H9 (cell line): ENCODE data around the gene SDE2. TPM values are rescaled to one million over a fixed set of nuclear protein-coding genes. Genes with fewer than 3 reads are reported as not detected.

Experiments
- DNase-seq: peaks from one replicate; pipeline ENCODE4 v3.0.0-alpha.2; 2017
- H2AFZ ChIP-seq: one replicate; pipeline ENCODE4 v1.6.1; 2013; ENCODE audit warnings: mild to moderate bottlenecking, low read length, control low read depth, moderate library complexity
- H2AK5ac ChIP-seq: 2 replicates; pipeline ENCODE4 v1.6.1; 2013; ENCODE audit warnings: low read length, control low read depth, mixed read lengths; ENCODE audit not compliant: insufficient read length
- H2BK120ac ChIP-seq: one replicate; pipeline ENCODE4 v1.6.1; 2013; ENCODE audit warnings: low read depth, mild to moderate bottlenecking, low read length, control low read depth, inconsistent platforms; ENCODE audit not compliant: poor library complexity, severe bottlenecking
- H2BK12ac ChIP-seq: 2 replicates; pipeline ENCODE4 v1.6.1; 2013; ENCODE audit warnings: low read length, control low read depth, mixed read lengths, low read depth; ENCODE audit not compliant: insufficient read length
- H2BK15ac ChIP-seq: 2 replicates; pipeline ENCODE4 v1.6.1; 2013; ENCODE audit warnings: low read depth, low read length, control low read depth
- H2BK20ac ChIP-seq: one replicate; pipeline ENCODE4 v1.6.1; 2013; ENCODE audit warnings: low read depth, mild to moderate bottlenecking, low read length, control low read depth, inconsistent platforms; ENCODE audit not compliant: poor library complexity, severe bottlenecking
- H2BK5ac ChIP-seq: 2 replicates; pipeline ENCODE4 v1.6.1; 2013; ENCODE audit warnings: low read length, control low read depth, mixed read lengths; ENCODE audit not compliant: insufficient read length
- H3K14ac ChIP-seq: 2 replicates; pipeline ENCODE4 v1.6.1; 2013; ENCODE audit warnings: low read length, control low read depth; ENCODE audit not compliant: insufficient read depth
- H3K18ac ChIP-seq: 2 replicates; pipeline ENCODE4 v1.6.1; 2013; ENCODE audit warnings: low read depth, mild to moderate bottlenecking, mixed read lengths, low read length, control low read depth; ENCODE audit not compliant: insufficient read length
- H3K23ac ChIP-seq: 2 replicates; pipeline ENCODE4 v1.6.1; 2013; ENCODE audit warnings: low read length, control low read depth, mixed read lengths, low read depth; ENCODE audit not compliant: insufficient read length
- H3K23me2 ChIP-seq: 2 replicates; pipeline ENCODE4 v1.6.1; 2013; ENCODE audit warnings: low read depth, mild to moderate bottlenecking, mixed read lengths, low read length, control low read depth; ENCODE audit not compliant: insufficient read length, poor library complexity, severe bottlenecking
- H3K27ac ChIP-seq: 2 replicates; pipeline ENCODE4 v1.5.1; 2013; ENCODE audit warnings: low read length, control low read depth, mixed read lengths, low read depth; ENCODE audit not compliant: insufficient read length
- H3K27me3 ChIP-seq: 2 replicates; pipeline ENCODE4 v1.6.1; 2013; ENCODE audit warnings: low read length, control low read depth, inconsistent platforms; ENCODE audit not compliant: insufficient read depth
- H3K4ac ChIP-seq: 2 replicates; pipeline ENCODE4 v1.6.1; 2013; ENCODE audit warnings: low read depth, mild to moderate bottlenecking, control low read depth, inconsistent platforms, low read length, moderate library complexity
- H3K4me1 ChIP-seq: 2 replicates; pipeline ENCODE4 v1.6.1; 2013; ENCODE audit warnings: low read length, control low read depth, inconsistent platforms; ENCODE audit not compliant: insufficient read depth
- H3K4me2 ChIP-seq: 2 replicates; pipeline ENCODE4 v1.6.1; 2013; ENCODE audit warnings: low read length, control low read depth, mixed read lengths; ENCODE audit not compliant: insufficient read length, insufficient read depth
- H3K56ac ChIP-seq: 2 replicates; pipeline ENCODE4 v1.6.1; 2013; ENCODE audit warnings: low read depth, mild to moderate bottlenecking, mixed read lengths, low read length, control low read depth; ENCODE audit not compliant: insufficient read length
- H3K79me1 ChIP-seq: 2 replicates; pipeline ENCODE4 v1.6.1; 2013; ENCODE audit warnings: low read depth, mild to moderate bottlenecking, moderate library complexity, low read length, control low read depth, inconsistent platforms; ENCODE audit not compliant: insufficient read depth, poor library complexity, severe bottlenecking
- H3K79me2 ChIP-seq: 2 replicates; pipeline ENCODE4 v1.6.1; 2013; ENCODE audit warnings: low read length, control low read depth, inconsistent platforms; ENCODE audit not compliant: insufficient read depth
- H3K9ac ChIP-seq: 2 replicates; pipeline ENCODE4 v1.6.1; 2013; ENCODE audit warnings: low read length, control low read depth, mixed read lengths; ENCODE audit not compliant: insufficient read length; ENCODE audit errors: extremely low read depth
- H3K9me3 ChIP-seq: one replicate; pipeline ENCODE4 v1.6.1; 2013; ENCODE audit warnings: low read depth, low read length, inconsistent platforms; ENCODE audit not compliant: control insufficient read depth
- H3T11ph ChIP-seq: one replicate; pipeline ENCODE4 v1.6.1; 2013; ENCODE audit warnings: mild to moderate bottlenecking, low read length, control low read depth, inconsistent platforms
- H4K20me1 ChIP-seq: one replicate; pipeline ENCODE4 v1.6.1; 2013; ENCODE audit not compliant: control insufficient read depth, insufficient read length, insufficient read depth
- H4K5ac ChIP-seq: 2 replicates; pipeline ENCODE4 v1.6.1; 2013; ENCODE audit warnings: low read depth, mild to moderate bottlenecking, mixed read lengths, low read length, control low read depth; ENCODE audit not compliant: insufficient read length
- H4K8ac ChIP-seq: replicated peaks from 2 replicates; pipeline ENCODE4 v1.6.1; 2013; ENCODE audit warnings: low read length, control low read depth, mixed read lengths, low read depth; ENCODE audit not compliant: insufficient read length
- H4K91ac ChIP-seq: 2 replicates; pipeline ENCODE4 v1.6.1; 2013; ENCODE audit warnings: low read depth, mild to moderate bottlenecking, moderate library complexity, mixed read lengths, low read length, control low read depth; ENCODE audit not compliant: insufficient read length
- H3K27ac Mint-ChIP-seq, 3 experiments: 2 replicates in 2 of 3; 3 replicates in 1 of 3; pipeline ENCODE4 v1.8.0; 2020 to 2021; ENCODE audit warnings: mixed read lengths in 3 of 3, mild to moderate bottlenecking in 1 of 3, moderate library complexity in 1 of 3
- H3K27me3 Mint-ChIP-seq: 2 replicates; pipeline ENCODE4 v1.8.0; 2021; ENCODE audit warnings: low read depth, mild to moderate bottlenecking, moderate library complexity, mixed read lengths
- H3K36me3 Mint-ChIP-seq, 3 experiments: 2 replicates in 2 of 3; 3 replicates in 1 of 3; pipeline ENCODE4 v1.8.0; 2020 to 2021; ENCODE audit warnings: low read depth in 3 of 3, mixed read lengths in 3 of 3; ENCODE audit not compliant: insufficient read depth in 1 of 3
- H3K4me1 Mint-ChIP-seq, 2 experiments: 2 replicates each; pipeline ENCODE4 v1.8.0; 2020; ENCODE audit warnings: mixed read lengths in 2 of 2
- H3K4me3 Mint-ChIP-seq, 2 experiments: 2 replicates in 1 of 2; 3 replicates in 1 of 2; pipeline ENCODE4 v1.8.0; 2020 to 2021; ENCODE audit warnings: mild to moderate bottlenecking in 2 of 2, mixed read lengths in 2 of 2, moderate library complexity in 1 of 2
- H3K9me3 Mint-ChIP-seq, 2 experiments: 2 replicates in 1 of 2; 3 replicates in 1 of 2; pipeline ENCODE4 v1.8.0; 2020; ENCODE audit warnings: mild to moderate bottlenecking in 2 of 2, mixed read lengths in 2 of 2, moderate library complexity in 1 of 2
- WGBS: extraction: QIAGEN DNeasy Blood & Tissue Kit; methylation state at CpG from one replicate; pipeline ENCODE4 v1.1.7; 2013; ENCODE audit warnings: missing lambda C conversion rate, low lambda C conversion rate, mixed read lengths; ENCODE audit not compliant: insufficient read length; ENCODE audit errors: extremely low coverage; 5-methylcytosine and 5-hydroxymethylcytosine counted together
- total RNA-seq: library from RNA; stranded (reverse); gene quantifications from 2 replicates; pipeline ENCODE4 v1.2.1, GENCODE V29; 2021
- TF ChIP-seq, protein P1 (sequence below): fragments of 200-600 bp; sonication (generic); conservative IDR thresholded peaks from 3 replicates; pipeline ENCODE4 v1.8.0; 2021; ENCODE audit warnings: antibody characterized with exemption, mild to moderate bottlenecking

The SDE2 gene
- total RNA-seq, 1 experiment from 2014 or later: 20.5 TPM

DNA sequence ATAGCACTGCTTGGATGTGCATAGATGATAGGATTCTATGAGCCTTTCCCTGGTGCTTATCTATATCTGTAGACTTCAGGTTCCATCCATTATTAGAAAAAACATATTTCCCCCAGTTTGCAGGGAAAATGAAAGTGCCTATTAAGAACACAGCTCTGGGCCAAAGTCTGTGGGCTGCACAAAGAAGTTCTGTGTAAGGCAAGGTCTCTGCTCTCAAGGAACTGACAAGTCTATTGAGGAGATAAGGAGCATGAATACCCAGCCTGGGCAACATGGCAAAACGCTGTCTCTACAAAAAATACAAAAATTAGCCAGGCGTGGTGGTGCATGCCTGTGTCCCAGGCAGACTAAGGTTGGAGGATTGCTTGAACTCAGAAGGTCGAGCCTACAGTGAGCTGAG lies 22.3 kb upstream of the SDE2 start:
- Histone ChIP-seq H3K4ac (no peak overlapping the region), H2AK5ac (no peak overlapping the region)

More for the DNA sequence above, 22.3 kb upstream of the SDE2 start:
- H3K18ac ChIP-seq: no peak overlapping the region
- no peak overlapping the region for H2BK12ac ChIP-seq
- H3K14ac ChIP-seq: no peak overlapping the region
- no peak overlapping the region for H3K27ac ChIP-seq
- no peak overlapping the region for H3K4me2 ChIP-seq
- H2BK5ac ChIP-seq: no peak overlapping the region
- no peak overlapping the region for H4K5ac ChIP-seq
- no peaks in the 10 kb centered on the region for H3K36me3 Mint-ChIP-seq
- H3K9me3 ChIP-seq: no peaks in the 10 kb centered on the region
- no peaks in the 10 kb centered on the region for H3K79me1 ChIP-seq
- no CpG with 5 or more reads among the region's 3 CpGs for WGBS
- no peak overlapping the region for H3K23ac ChIP-seq
- no peak overlapping the region for H4K8ac ChIP-seq
- H3K56ac ChIP-seq: no peak overlapping the region
- no peak overlapping the region for H3T11ph ChIP-seq
- H2BK20ac ChIP-seq: no peak overlapping the region
- TF ChIP-seq, protein P1, sequence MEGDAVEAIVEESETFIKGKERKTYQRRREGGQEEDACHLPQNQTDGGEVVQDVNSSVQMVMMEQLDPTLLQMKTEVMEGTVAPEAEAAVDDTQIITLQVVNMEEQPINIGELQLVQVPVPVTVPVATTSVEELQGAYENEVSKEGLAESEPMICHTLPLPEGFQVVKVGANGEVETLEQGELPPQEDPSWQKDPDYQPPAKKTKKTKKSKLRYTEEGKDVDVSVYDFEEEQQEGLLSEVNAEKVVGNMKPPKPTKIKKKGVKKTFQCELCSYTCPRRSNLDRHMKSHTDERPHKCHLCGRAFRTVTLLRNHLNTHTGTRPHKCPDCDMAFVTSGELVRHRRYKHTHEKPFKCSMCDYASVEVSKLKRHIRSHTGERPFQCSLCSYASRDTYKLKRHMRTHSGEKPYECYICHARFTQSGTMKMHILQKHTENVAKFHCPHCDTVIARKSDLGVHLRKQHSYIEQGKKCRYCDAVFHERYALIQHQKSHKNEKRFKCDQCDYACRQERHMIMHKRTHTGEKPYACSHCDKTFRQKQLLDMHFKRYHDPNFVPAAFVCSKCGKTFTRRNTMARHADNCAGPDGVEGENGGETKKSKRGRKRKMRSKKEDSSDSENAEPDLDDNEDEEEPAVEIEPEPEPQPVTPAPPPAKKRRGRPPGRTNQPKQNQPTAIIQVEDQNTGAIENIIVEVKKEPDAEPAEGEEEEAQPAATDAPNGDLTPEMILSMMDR: no peak
- no peak for DNase-seq
- no peak overlapping the region for H2BK15ac ChIP-seq
- no peak overlapping the region for H3K9ac ChIP-seq
- no peak overlapping the region for H3K27ac Mint-ChIP-seq
- no peaks in the 10 kb centered on the region for H3K27me3 ChIP-seq
- H3K9me3 Mint-ChIP-seq: no peaks in the 10 kb centered on the region
- H3K27me3 Mint-ChIP-seq: peaks cover 3% of the 10 kb centered on the region; the same call in 1 of the 2 replicates
- H4K20me1 ChIP-seq: no peaks in the 10 kb centered on the region
- H2AFZ ChIP-seq: no peak overlapping the region
- no peaks in the 10 kb centered on the region for H3K79me2 ChIP-seq
- H4K91ac ChIP-seq: no peak overlapping the region
- H3K4me3 Mint-ChIP-seq: no peak overlapping the region
- no peaks in the 10 kb centered on the region for H3K23me2 ChIP-seq
- no peaks in the 10 kb centered on the region for H3K4me1 ChIP-seq
- no peak overlapping the region for H2BK120ac ChIP-seq
- H3K4me1 Mint-ChIP-seq: no peaks in the 10 kb centered on the region
